K562 (cell line): ENCODE results near the gene PPP1R12B. TPM values are rescaled to one million over a fixed set of nuclear protein-coding genes. Genes with fewer than 3 reads are reported as not detected.
A peak's percentile ranks its signal among the peaks of the same experiment; 100 is the strongest.

ENCODE experiments used
- BRD4 ChIP-seq: fragments of 200-600 bp; sonication (generic); IDR thresholded peaks from 2 replicates; pipeline ENCODE4 v1.6.1; 2017; ENCODE audit warnings: inconsistent platforms
- GABPB1 ChIP-seq: sonication (generic); formaldehyde crosslinking; IDR thresholded peaks from 2 replicates; pipeline ENCODE4 v1.8.0; 2022; ENCODE audit warnings: mild to moderate bottlenecking, missing genetic modification reagents
- HDAC1 ChIP-seq, 2 experiments: fragments of 450-650 bp; IDR thresholded peaks; 2 replicates each; pipeline ENCODE4 v1.6.1; 2016 to 2017; ENCODE audit warnings: inconsistent platforms in 1 of 2, mild to moderate bottlenecking in 1 of 2, moderate library complexity in 1 of 2
- HDAC3 ChIP-seq: fragments of 450-650 bp; IDR thresholded peaks from 2 replicates; pipeline ENCODE4 v1.6.1; 2018; ENCODE audit warnings: borderline replicate concordance, mild to moderate bottlenecking, moderate library complexity; ENCODE audit not compliant: partially characterized antibody
- HMG20A ChIP-seq: fragments of 450-650 bp; formaldehyde crosslinking; conservative IDR thresholded peaks from 2 replicates; pipeline ENCODE4 v1.4.0; 2020; ENCODE audit warnings: mild to moderate bottlenecking, mixed read lengths
- HNRNPLL ChIP-seq: fragments of 200-400 bp; formaldehyde crosslinking; IDR thresholded peaks from 2 replicates; pipeline ENCODE4 v1.6.1; 2017; ENCODE audit warnings: low read length, low read depth, mild to moderate bottlenecking; ENCODE audit not compliant: poor library complexity, severe bottlenecking
- IRF9 ChIP-seq: fragments of 450-650 bp; IDR thresholded peaks from 2 replicates; pipeline ENCODE4 v1.6.1; 2016; ENCODE audit warnings: missing biosample characterization, missing genetic modification characterization
- MAFK ChIP-seq: IDR thresholded peaks from 2 replicates; pipeline ENCODE4 v1.6.1; 2011; ENCODE audit warnings: low read length, improper control_type of control experiment
- NFIX ChIP-seq: fragments of 250-450 bp; sonication (Bioruptor Pico); IDR thresholded peaks from 2 replicates; pipeline ENCODE4 v1.4.0; 2020; ENCODE audit warnings: low read depth, mild to moderate bottlenecking, moderate library complexity
- PML ChIP-seq: IDR thresholded peaks from 2 replicates; pipeline ENCODE4 v1.6.1; 2012; ENCODE audit warnings: low read length, inconsistent platforms
- POLR2H ChIP-seq: IDR thresholded peaks from 2 replicates; pipeline ENCODE4 v1.6.1; 2016; ENCODE audit warnings: missing genetic modification characterization, low read depth, mild to moderate bottlenecking, control low read depth, missing compliant biosample characterization, moderate library complexity
- RCOR1 ChIP-seq, 2 experiments: IDR thresholded peaks; 2 replicates each; pipeline ENCODE4 v1.6.1; 2012; ENCODE audit warnings: low read depth in 2 of 2, low read length in 2 of 2, borderline replicate concordance in 1 of 2, improper control_type of control experiment in 1 of 2
- SIN3A ChIP-seq, 2 experiments: fragments of 150-350 bp in 1 of 2; IDR thresholded peaks; 2 replicates each; pipeline ENCODE4 v1.6.1; 2011 to 2016; ENCODE audit warnings: borderline replicate concordance in 2 of 2, low read depth in 2 of 2, low read length in 2 of 2, mild to moderate bottlenecking in 2 of 2, moderate library complexity in 2 of 2; ENCODE audit not compliant: control insufficient read depth in 1 of 2
- SLC30A9 ChIP-seq: fragments of 250-450 bp; sonication (Bioruptor Pico); IDR thresholded peaks from 2 replicates; pipeline ENCODE4 v1.8.0; 2022; ENCODE audit warnings: mild to moderate bottlenecking, moderate library complexity
- SMARCA5 ChIP-seq: fragments of 450-650 bp; IDR thresholded peaks from 2 replicates; pipeline ENCODE4 v1.6.1; 2016
- TAF9B ChIP-seq: fragments of 450-650 bp; IDR thresholded peaks from 2 replicates; pipeline ENCODE4 v1.6.1; 2018; ENCODE audit warnings: mild to moderate bottlenecking; ENCODE audit not compliant: partially characterized antibody
- TSC22D4 ChIP-seq: fragments of 450-650 bp; IDR thresholded peaks from 2 replicates; pipeline ENCODE4 v1.6.1; 2016; ENCODE audit warnings: missing genetic modification characterization, missing biosample characterization, control low read depth
- ZSCAN29 ChIP-seq: fragments of 450-650 bp; IDR thresholded peaks from 2 replicates; pipeline ENCODE4 v1.6.1; 2017
- polyA plus RNA-seq, 8 experiments: library from polyadenylated mRNA; depleted of rRNA in 4 of 8; stranded (reverse) in 5 of 8; unstranded in 3 of 8; fragments of >200 nt; fragmentation: Nextera tagmentation in 2 of 8; fragmentation: Illumina TruSeq in 1 of 8; extraction: Ambion mirVana in 2 of 8; extraction: Trizol in 1 of 8; gene quantifications; 2 replicates each; pipeline versions ENCODE4 v1.2.1 to v1.2.3, GENCODE V29; 2011 to 2014; ENCODE audit warnings: inconsistent platforms in 1 of 8, missing spikeins in 1 of 8
- total RNA-seq, 7 experiments: library from RNA; depleted of rRNA in 6 of 7; stranded (reverse); fragments of >200 nt in 6 of 7; fragmentation: Illumina TruSeq in 2 of 7; extraction: Trizol in 2 of 7; gene quantifications; 2 replicates each; pipeline versions ENCODE4 v1.2.1 to v1.2.3, GENCODE V29; 2011 to 2021; ENCODE audit warnings: low replicate concordance in 1 of 7
- TF ChIP-seq, protein P1 (sequence below): fragments of 250-450 bp; sonication (Bioruptor Pico); IDR thresholded peaks from 2 replicates; pipeline ENCODE4 v1.6.1; 2021; ENCODE audit warnings: mild to moderate bottlenecking
- TF ChIP-seq, protein P2 (sequence below): fragments of 450-650 bp; IDR thresholded peaks from 2 replicates; pipeline ENCODE4 v1.6.1; 2016; ENCODE audit warnings: antibody characterized with exemption
- TF ChIP-seq, protein P3 (sequence below): conservative IDR thresholded peaks from 2 replicates; pipeline ENCODE4 v1.6.1; 2011; ENCODE audit warnings: low read depth, mild to moderate bottlenecking, low read length; ENCODE audit not compliant: control insufficient read depth
- TF ChIP-seq, protein P4 (sequence below): fragments of 450-650 bp; IDR thresholded peaks from 2 replicates; pipeline ENCODE4 v1.6.1; 2016; ENCODE audit warnings: borderline replicate concordance

Gene PPP1R12B
- total and polyA plus RNA-seq, 9 of the 15 experiments (the other 6 are each of a cell fraction or from before 2014, with no cell fraction given), result 0.73 to 16.9 (median 13.6) TPM

GRCh38 chr1:202348509-202349205 lies at the start of gene PPP1R12B (continued):
- peak in 1 of 2 experiments; percentile 86; a peak in 2 of 4 replicates for TF ChIP-seq HDAC1 (IDR thresholded peaks at IDR 0.05)
- TF ChIP-seq TAF9B, result peak; percentile 92
- TF ChIP-seq, protein P1, sequence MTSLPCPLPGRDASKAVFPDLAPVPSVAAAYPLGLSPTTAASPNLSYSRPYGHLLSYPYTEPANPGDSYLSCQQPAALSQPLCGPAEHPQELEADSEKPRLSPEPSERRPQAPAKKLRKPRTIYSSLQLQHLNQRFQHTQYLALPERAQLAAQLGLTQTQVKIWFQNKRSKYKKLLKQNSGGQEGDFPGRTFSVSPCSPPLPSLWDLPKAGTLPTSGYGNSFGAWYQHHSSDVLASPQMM (CRISPR knock-in tag), result no peak
- no peak for TF ChIP-seq SMARCA5
- TF ChIP-seq TSC22D4 (tag), result no peak
- no peak for TF ChIP-seq ZSCAN29
- peak in 1 of 2 experiments; percentile 76; a peak in 1 of 4 replicates for TF ChIP-seq SIN3A (IDR thresholded peaks at IDR 0.05; ENCODE audit: borderline replicate concordance in 2 of 2, control insufficient read depth in 1 of 2, low read depth in 2 of 2, low read length in 2 of 2)
- 0 out of 2 replicates have a peak, but pooled peaks have one; percentile 54 for TF ChIP-seq BRD4
- TF ChIP-seq MAFK, result peak; percentile 34
- TF ChIP-seq HMG20A (CRISPR knock-in tag), result no peak
- TF ChIP-seq HNRNPLL, result peak; percentile 54
- TF ChIP-seq NFIX (CRISPR knock-in tag), result no peak
- peak; percentile 73 for TF ChIP-seq PML
- TF ChIP-seq, protein P2, sequence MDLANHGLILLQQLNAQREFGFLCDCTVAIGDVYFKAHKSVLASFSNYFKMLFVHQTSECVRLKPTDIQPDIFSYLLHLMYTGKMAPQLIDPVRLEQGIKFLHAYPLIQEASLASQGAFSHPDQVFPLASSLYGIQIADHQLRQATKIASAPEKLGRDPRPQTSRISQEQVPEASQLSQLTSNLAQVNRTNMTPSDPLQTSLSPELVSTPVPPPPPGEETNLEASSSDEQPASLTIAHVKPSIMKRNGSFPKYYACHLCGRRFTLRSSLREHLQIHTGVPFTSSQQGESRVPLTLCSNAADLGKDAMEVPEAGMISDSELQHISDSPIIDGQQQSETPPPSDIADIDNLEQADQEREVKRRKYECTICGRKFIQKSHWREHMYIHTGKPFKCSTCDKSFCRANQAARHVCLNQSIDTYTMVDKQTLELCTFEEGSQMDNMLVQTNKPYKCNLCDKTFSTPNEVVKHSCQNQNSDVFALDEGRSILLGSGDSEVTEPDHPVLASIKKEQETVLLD, result peak; percentile 97
- TF ChIP-seq GABPB1, result peak; percentile 85
- TF ChIP-seq, protein P3, sequence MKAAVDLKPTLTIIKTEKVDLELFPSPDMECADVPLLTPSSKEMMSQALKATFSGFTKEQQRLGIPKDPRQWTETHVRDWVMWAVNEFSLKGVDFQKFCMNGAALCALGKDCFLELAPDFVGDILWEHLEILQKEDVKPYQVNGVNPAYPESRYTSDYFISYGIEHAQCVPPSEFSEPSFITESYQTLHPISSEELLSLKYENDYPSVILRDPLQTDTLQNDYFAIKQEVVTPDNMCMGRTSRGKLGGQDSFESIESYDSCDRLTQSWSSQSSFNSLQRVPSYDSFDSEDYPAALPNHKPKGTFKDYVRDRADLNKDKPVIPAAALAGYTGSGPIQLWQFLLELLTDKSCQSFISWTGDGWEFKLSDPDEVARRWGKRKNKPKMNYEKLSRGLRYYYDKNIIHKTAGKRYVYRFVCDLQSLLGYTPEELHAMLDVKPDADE, result peak; percentile 100
- no peak for TF ChIP-seq HDAC3
- TF ChIP-seq SLC30A9 (CRISPR knock-in tag), result no peak
- TF ChIP-seq, protein P4, sequence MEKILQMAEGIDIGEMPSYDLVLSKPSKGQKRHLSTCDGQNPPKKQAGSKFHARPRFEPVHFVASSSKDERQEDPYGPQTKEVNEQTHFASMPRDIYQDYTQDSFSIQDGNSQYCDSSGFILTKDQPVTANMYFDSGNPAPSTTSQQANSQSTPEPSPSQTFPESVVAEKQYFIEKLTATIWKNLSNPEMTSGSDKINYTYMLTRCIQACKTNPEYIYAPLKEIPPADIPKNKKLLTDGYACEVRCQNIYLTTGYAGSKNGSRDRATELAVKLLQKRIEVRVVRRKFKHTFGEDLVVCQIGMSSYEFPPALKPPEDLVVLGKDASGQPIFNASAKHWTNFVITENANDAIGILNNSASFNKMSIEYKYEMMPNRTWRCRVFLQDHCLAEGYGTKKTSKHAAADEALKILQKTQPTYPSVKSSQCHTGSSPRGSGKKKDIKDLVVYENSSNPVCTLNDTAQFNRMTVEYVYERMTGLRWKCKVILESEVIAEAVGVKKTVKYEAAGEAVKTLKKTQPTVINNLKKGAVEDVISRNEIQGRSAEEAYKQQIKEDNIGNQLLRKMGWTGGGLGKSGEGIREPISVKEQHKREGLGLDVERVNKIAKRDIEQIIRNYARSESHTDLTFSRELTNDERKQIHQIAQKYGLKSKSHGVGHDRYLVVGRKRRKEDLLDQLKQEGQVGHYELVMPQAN, result peak; percentile 90
- TF ChIP-seq RCOR1 (IDR thresholded peaks at IDR 0.05; ENCODE audit: borderline replicate concordance in 1 of 2, low read depth in 2 of 2, low read length in 2 of 2), result peak in 1 of 2 experiments; percentile 24; a peak in 1 of 4 replicates
- TF ChIP-seq POLR2H (tag), result no peak
- TF ChIP-seq IRF9 (tag), result no peak
